22Rv1 (cell line): ENCODE measurements around the gene PCSK5.

Experiments
- ZFX ChIP-seq: fragments of 450-650 bp; IDR thresholded peaks from 2 replicates; pipeline ENCODE4 v1.6.1; 2017; ENCODE audit warnings: antibody characterized with exemption, borderline replicate concordance
- TF ChIP-seq, protein P1 (sequence below): fragments of 450-650 bp; IDR thresholded peaks from 2 replicates; pipeline ENCODE4 v1.5.1; 2017; ENCODE audit warnings: mild to moderate bottlenecking

GRCh38 chr9:76290555-76290954, 400.1 kb downstream of the PCSK5 start:
- TF ChIP-seq, protein P1, sequence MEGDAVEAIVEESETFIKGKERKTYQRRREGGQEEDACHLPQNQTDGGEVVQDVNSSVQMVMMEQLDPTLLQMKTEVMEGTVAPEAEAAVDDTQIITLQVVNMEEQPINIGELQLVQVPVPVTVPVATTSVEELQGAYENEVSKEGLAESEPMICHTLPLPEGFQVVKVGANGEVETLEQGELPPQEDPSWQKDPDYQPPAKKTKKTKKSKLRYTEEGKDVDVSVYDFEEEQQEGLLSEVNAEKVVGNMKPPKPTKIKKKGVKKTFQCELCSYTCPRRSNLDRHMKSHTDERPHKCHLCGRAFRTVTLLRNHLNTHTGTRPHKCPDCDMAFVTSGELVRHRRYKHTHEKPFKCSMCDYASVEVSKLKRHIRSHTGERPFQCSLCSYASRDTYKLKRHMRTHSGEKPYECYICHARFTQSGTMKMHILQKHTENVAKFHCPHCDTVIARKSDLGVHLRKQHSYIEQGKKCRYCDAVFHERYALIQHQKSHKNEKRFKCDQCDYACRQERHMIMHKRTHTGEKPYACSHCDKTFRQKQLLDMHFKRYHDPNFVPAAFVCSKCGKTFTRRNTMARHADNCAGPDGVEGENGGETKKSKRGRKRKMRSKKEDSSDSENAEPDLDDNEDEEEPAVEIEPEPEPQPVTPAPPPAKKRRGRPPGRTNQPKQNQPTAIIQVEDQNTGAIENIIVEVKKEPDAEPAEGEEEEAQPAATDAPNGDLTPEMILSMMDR = no peak
- TF ChIP-seq ZFX = no peak
